HepG2 (cell line): ENCODE measurements around the gene KDM4B. TPM values are rescaled to one million over a fixed set of nuclear protein-coding genes. Genes with fewer than 3 reads are reported as not detected.
A peak's percentile ranks its signal among the peaks of the same experiment; 100 is the strongest.

ENCODE experiments used
- ATAC-seq: fragments of 200-7000 bp; cut with Tn5 transposase; 3 replicates; pipeline ENCODE4 v1.9.1; 2020; ENCODE audit warnings: mild to moderate bottlenecking, moderate library complexity
- BruUV-seq: library from RNA; stranded (reverse); fragments of 400-500 nt; replicated peaks from 2 replicates; lab custom pipeline; 2021; lab: Mats Ljungman, UMichigan
- CTCF ChIA-PET: fragments of 300-600 bp; formaldehyde crosslinking; extraction: SDS; loops from one replicate; lab custom pipeline; 2021; ENCODE audit warnings: low total read pairs, inconsistent platforms, low intra/inter-chr PET ratio; lab: Yijun Ruan, JAX
- POLR2A ChIA-PET: fragments of 350-600 bp; sonication (Branson Sonifier 250); formaldehyde crosslinking; loops from one replicate; lab custom pipeline; 2020; ENCODE audit warnings: antibody characterized with exemption, inconsistent platforms; lab: Yijun Ruan, JAX
- DNase-seq: peaks from one replicate; pipeline ENCODE4 v3.0.0-alpha.2; 2015; ENCODE audit warnings: low spot score
- FAIRE-seq: peaks from 3 replicates; lab custom pipeline; 2011; peaks lifted over from hg19 to GRCh38; lab: Jason Lieb, UNC
- H2AFZ ChIP-seq: one replicate; pipeline ENCODE4 v1.6.1; 2011; ENCODE audit warnings: low read length, inconsistent platforms
- H3K27ac ChIP-seq: fragments of 300-600 bp; 3 replicates; pipeline ENCODE4 v1.8.0; 2011; ENCODE audit warnings: mixed run types, mild to moderate bottlenecking, mixed read lengths, low read length, inconsistent platforms; ENCODE audit not compliant: insufficient read depth; ENCODE audit errors: extremely low read length
- H3K27me3 ChIP-seq, 2 experiments: fragments of 200-600 bp in 1 of 2; 2 replicates in 1 of 2; 3 replicates in 1 of 2; pipeline versions ENCODE4 v1.6.0 to v1.8.0; 2011; ENCODE audit warnings: low read length in 2 of 2, mild to moderate bottlenecking in 2 of 2, moderate library complexity in 2 of 2, inconsistent platforms in 1 of 2; ENCODE audit not compliant: insufficient read depth in 2 of 2, control insufficient read depth in 1 of 2
- H3K36me3 ChIP-seq, 2 experiments: fragments of 200-600 bp in 1 of 2; replicated peaks in 1 of 2; 2 replicates in 1 of 2; 3 replicates in 1 of 2; pipeline versions ENCODE4 v1.5.1 to v1.8.0; 2011; ENCODE audit warnings: low read length in 2 of 2, inconsistent platforms in 1 of 2; ENCODE audit not compliant: insufficient read depth in 2 of 2, control insufficient read depth in 1 of 2
- H3K4me1 ChIP-seq: 2 replicates; pipeline ENCODE4 v1.5.1; 2012; ENCODE audit warnings: low read length, inconsistent platforms; ENCODE audit not compliant: insufficient read depth
- H3K4me2 ChIP-seq: 2 replicates; pipeline ENCODE4 v1.6.0; 2011; ENCODE audit warnings: low read depth, low read length, inconsistent platforms
- H3K4me3 ChIP-seq, 3 experiments: fragments of 200-600 bp in 1 of 3; sonication (generic), shearing (Covaris generic) in 1 of 3; replicated peaks in 1 of 3; 2 replicates each; pipeline ENCODE4 v1.5.1; 2011 to 2016; ENCODE audit warnings: low read length in 3 of 3, inconsistent platforms in 2 of 3, low read depth in 2 of 3, mild to moderate bottlenecking in 2 of 3, control low read depth in 1 of 3, mixed read lengths in 1 of 3; ENCODE audit not compliant: insufficient read depth in 1 of 3
- H3K79me2 ChIP-seq: one replicate; pipeline ENCODE4 v1.6.1; 2011; ENCODE audit warnings: low read length, inconsistent platforms; ENCODE audit not compliant: insufficient read depth
- H3K9ac ChIP-seq: 2 replicates; pipeline ENCODE4 v1.6.0; 2011; ENCODE audit warnings: mild to moderate bottlenecking, low read depth, low read length, inconsistent platforms; ENCODE audit not compliant: insufficient read depth
- H3K9me3 ChIP-seq: 2 replicates; pipeline ENCODE4 v1.5.1; 2012; ENCODE audit warnings: mild to moderate bottlenecking, low read length
- H4K20me1 ChIP-seq: 2 replicates; pipeline ENCODE4 v1.6.0; 2011; ENCODE audit warnings: inconsistent platforms, mild to moderate bottlenecking, low read length, moderate library complexity; ENCODE audit not compliant: insufficient read depth
- AGO2 ChIP-seq: fragments of 200-400 bp; formaldehyde crosslinking; optimal IDR thresholded peaks from 2 replicates; pipeline ENCODE3; 2017; ENCODE audit warnings: mild to moderate bottlenecking, low read depth, low read length, moderate library complexity
- WGBS: methylation state at CpG from one replicate; pipeline ENCODE4 v1.1.6; 2017; ENCODE audit warnings: low lambda C conversion rate; 5-methylcytosine and 5-hydroxymethylcytosine counted together
- in situ Hi-C: cut with HindIII; loops from 2 replicates; pipeline ENCODE4 v1.10.0; 2017; ENCODE audit warnings: low pct_unique_long_range_greater_than_20kb; ENCODE audit not compliant: extremely low pct_ligation_motif_present
- intact Hi-C: fragments of 100-400 bp; cut with micrococcal nuclease; formaldehyde crosslinking; loops from one replicate; pipeline ENCODE4 v1.10.0; 2022; ENCODE audit not compliant: unreplicated experiment
- polyA plus RNA-seq, 8 experiments: library from polyadenylated mRNA; depleted of rRNA in 3 of 8; stranded (reverse) in 7 of 8; unstranded in 1 of 8; fragments of >200 nt; fragmentation: Illumina TruSeq in 4 of 8; extraction: Trizol in 4 of 8; gene quantifications; 2 replicates each; pipeline versions ENCODE4 v1.2.1 to v1.2.3, GENCODE V29; 2011 to 2016; ENCODE audit warnings: low read depth in 4 of 8, missing spikeins in 1 of 8, mixed read lengths in 1 of 8; ENCODE audit not compliant: insufficient read depth in 1 of 8
- total RNA-seq, 5 experiments: library from RNA; depleted of rRNA; stranded (reverse); fragments of >200 nt; fragmentation: Illumina TruSeq; extraction: Trizol; gene quantifications; 2 replicates each; pipeline ENCODE4 v1.2.3, GENCODE V29; 2016; ENCODE audit warnings: low read depth in 1 of 5
- TF ChIP-seq, protein P1 (sequence below): sonication (generic); formaldehyde crosslinking; IDR thresholded peaks from 2 replicates; pipeline ENCODE4 v1.9.0; 2022; ENCODE audit warnings: low read depth, missing genetic modification reagents
- TF ChIP-seq, protein P2 (sequence below): sonication (generic); formaldehyde crosslinking; IDR thresholded peaks from 2 replicates; pipeline ENCODE4 v1.5.1; 2020; ENCODE audit warnings: missing genetic modification reagents, mild to moderate bottlenecking, borderline replicate concordance

KDM4B gene
- total and polyA plus RNA-seq, 2 of the 13 experiments (the other 11 are each of a cell fraction or from before 2014, with no cell fraction given), result 4.9 to 14.6 TPM

DNA sequence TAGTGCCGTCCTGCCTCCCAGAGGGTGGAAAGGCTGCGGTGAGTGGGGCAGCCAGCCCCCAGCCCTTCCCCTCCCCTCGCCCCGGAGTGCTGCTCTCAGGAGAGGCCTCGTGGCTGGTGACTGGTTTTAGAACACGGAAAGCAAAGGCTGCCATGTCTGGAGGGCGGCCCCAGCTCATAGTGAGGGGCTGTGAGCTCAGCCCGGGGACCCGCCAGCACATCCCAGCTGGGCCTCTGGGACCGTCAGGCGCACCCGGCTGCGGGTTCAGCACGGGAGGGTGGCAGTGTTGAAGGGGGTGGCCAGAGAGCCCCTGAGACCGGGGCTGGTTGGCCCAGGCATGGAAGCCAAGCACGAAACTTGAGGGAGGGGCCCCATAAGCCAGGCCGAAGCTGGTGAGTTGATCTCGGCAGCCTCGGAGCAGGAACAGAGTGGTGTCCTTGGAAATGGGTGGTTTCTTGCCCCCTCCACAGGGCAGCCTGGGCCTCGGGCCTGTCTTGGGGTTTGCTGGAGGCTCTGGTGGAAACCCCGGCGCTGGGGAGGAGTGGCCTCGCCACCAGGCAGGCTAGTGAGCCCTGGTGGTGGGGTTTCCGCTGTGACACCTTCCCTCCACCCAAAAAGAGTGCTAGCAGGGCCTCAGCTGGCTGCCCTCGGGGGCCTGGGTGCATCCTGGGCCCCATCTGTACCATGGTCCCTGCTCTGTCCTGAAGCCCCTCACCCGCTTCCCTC lies 157.7 kb downstream of the KDM4B start:
- Histone ChIP-seq H3K27ac (no peak overlapping the region), H3K9me3 (no peaks in the 10 kb centered on the region), H4K20me1 (no peaks in the 10 kb centered on the region), H3K79me2 (no peaks in the 10 kb centered on the region), H2AFZ (no peak overlapping the region), H3K4me1 (no peaks in the 10 kb centered on the region), H3K36me3 (peaks cover 3 to 7% of the 10 kb centered on the region in 2 experiments; a peak in 3 of 5 replicates), H3K4me3 (no peak overlapping the region), H3K27me3 (no peaks in the 10 kb centered on the region), H3K9ac (no peak overlapping the region), H3K4me2 (no peak overlapping the region)
- ChIA-PET POLR2A (no interaction called here), CTCF (no interaction called here)
- TF ChIP-seq, protein P1, sequence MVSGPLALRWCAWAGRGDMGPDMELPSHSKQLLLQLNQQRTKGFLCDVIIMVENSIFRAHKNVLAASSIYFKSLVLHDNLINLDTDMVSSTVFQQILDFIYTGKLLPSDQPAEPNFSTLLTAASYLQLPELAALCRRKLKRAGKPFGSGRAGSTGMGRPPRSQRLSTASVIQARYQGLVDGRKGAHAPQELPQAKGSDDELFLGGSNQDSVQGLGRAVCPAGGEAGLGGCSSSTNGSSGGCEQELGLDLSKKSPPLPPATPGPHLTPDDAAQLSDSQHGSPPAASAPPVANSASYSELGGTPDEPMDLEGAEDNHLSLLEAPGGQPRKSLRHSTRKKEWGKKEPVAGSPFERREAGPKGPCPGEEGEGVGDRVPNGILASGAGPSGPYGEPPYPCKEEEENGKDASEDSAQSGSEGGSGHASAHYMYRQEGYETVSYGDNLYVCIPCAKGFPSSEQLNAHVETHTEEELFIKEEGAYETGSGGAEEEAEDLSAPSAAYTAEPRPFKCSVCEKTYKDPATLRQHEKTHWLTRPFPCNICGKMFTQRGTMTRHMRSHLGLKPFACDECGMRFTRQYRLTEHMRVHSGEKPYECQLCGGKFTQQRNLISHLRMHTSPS, result no peak
- TF ChIP-seq, protein P2, sequence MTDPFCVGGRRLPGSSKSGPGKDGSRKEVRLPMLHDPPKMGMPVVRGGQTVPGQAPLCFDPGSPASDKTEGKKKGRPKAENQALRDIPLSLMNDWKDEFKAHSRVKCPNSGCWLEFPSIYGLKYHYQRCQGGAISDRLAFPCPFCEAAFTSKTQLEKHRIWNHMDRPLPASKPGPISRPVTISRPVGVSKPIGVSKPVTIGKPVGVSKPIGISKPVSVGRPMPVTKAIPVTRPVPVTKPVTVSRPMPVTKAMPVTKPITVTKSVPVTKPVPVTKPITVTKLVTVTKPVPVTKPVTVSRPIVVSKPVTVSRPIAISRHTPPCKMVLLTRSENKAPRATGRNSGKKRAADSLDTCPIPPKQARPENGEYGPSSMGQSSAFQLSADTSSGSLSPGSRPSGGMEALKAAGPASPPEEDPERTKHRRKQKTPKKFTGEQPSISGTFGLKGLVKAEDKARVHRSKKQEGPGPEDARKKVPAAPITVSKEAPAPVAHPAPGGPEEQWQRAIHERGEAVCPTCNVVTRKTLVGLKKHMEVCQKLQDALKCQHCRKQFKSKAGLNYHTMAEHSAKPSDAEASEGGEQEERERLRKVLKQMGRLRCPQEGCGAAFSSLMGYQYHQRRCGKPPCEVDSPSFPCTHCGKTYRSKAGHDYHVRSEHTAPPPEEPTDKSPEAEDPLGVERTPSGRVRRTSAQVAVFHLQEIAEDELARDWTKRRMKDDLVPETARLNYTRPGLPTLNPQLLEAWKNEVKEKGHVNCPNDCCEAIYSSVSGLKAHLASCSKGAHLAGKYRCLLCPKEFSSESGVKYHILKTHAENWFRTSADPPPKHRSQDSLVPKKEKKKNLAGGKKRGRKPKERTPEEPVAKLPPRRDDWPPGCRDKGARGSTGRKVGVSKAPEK (CRISPR knock-in tag), result no peak
- peak; percentile 45 for TF ChIP-seq AGO2
- 95% methylated on average over 11 of the region's 26 CpGs for WGBS
- BruUV-seq, result no TSS peak
- ATAC-seq, result no peak
- FAIRE-seq, result no peak
- in situ Hi-C loops, result no loop called here
- intact Hi-C loops, result no loop called here
- DNase-seq, result no peak
